ENCODE results near the gene KCND3.

DNA sequence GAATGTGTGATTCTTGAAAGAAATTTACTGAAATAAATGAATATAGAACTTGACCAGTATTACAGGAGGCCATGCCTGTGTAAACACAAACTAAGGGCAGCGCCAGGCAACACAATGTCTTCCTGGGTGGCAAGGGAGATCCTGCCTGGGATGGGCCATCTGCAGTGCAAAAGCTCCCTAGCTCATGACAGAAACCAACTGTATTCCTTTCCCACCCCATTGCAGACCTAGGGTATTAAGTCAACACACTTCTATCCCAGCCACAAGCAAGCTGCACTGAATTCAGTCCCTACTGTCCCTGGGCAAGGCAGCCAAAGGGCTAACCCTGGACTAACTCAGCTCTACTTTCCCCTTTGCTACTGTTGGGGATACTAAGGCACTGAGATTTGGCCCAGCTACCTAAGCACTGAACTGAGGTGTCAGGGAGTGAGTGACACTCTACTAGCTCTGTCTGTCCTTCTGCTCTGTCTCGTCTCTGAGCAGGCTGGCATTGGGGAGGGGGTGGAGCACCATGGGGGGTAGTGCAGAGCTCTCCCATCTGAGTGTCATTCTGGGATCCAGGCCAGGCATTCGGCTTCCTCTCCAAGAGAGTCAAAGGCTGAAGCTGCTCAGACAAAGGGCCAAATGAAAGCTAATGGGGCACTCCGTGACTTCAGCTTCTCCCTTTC lies 252.8 kb downstream of the KCND3 start:
- TF ChIP-seq, protein P1, sequence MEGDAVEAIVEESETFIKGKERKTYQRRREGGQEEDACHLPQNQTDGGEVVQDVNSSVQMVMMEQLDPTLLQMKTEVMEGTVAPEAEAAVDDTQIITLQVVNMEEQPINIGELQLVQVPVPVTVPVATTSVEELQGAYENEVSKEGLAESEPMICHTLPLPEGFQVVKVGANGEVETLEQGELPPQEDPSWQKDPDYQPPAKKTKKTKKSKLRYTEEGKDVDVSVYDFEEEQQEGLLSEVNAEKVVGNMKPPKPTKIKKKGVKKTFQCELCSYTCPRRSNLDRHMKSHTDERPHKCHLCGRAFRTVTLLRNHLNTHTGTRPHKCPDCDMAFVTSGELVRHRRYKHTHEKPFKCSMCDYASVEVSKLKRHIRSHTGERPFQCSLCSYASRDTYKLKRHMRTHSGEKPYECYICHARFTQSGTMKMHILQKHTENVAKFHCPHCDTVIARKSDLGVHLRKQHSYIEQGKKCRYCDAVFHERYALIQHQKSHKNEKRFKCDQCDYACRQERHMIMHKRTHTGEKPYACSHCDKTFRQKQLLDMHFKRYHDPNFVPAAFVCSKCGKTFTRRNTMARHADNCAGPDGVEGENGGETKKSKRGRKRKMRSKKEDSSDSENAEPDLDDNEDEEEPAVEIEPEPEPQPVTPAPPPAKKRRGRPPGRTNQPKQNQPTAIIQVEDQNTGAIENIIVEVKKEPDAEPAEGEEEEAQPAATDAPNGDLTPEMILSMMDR (IDR thresholded peaks at IDR 0.05; ENCODE audit: low read depth, low read length), result no peak
- TF ChIP-seq EZH2phosphoT487 (IDR thresholded peaks at IDR 0.05; ENCODE audit: low read depth), result no peak
